ENCODE measurements around the gene HOXA13.
A peak's percentile ranks its signal among the peaks of the same experiment; 100 is the strongest.

The HOXA13 gene

GRCh38 chr7:27165089-27165995 lies 34.5 kb downstream of the HOXA13 start, which contains the start of gene HOXA9 (continued):
- TF ChIP-seq, protein P1, sequence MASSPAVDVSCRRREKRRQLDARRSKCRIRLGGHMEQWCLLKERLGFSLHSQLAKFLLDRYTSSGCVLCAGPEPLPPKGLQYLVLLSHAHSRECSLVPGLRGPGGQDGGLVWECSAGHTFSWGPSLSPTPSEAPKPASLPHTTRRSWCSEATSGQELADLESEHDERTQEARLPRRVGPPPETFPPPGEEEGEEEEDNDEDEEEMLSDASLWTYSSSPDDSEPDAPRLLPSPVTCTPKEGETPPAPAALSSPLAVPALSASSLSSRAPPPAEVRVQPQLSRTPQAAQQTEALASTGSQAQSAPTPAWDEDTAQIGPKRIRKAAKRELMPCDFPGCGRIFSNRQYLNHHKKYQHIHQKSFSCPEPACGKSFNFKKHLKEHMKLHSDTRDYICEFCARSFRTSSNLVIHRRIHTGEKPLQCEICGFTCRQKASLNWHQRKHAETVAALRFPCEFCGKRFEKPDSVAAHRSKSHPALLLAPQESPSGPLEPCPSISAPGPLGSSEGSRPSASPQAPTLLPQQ (tag by site-specific recombination; IDR thresholded peaks at IDR 0.05) = 0 out of 2 replicates have a peak, but pooled peaks have one; percentile 44
- TF ChIP-seq REPIN1 (tag by site-specific recombination; IDR thresholded peaks at IDR 0.05; ENCODE audit: low read depth) = no peak
- TF ChIP-seq ZSCAN23 (tag by site-specific recombination; IDR thresholded peaks at IDR 0.05) = peak; percentile 80
- TF ChIP-seq ZNF664 (tag by site-specific recombination; IDR thresholded peaks at IDR 0.05) = peak; percentile 82
- TF ChIP-seq ZNF248 (tag by site-specific recombination; IDR thresholded peaks at IDR 0.05) = no peak
- no peak for TF ChIP-seq ZNF768 (tag by site-specific recombination; IDR thresholded peaks at IDR 0.05)
- no peak for TF ChIP-seq ZNF23 (tag by site-specific recombination; IDR thresholded peaks at IDR 0.05; ENCODE audit: borderline replicate concordance)
- peak; percentile 50; the same call in 1 of the 2 replicates for TF ChIP-seq MZF1 (tag by site-specific recombination; IDR thresholded peaks at IDR 0.05; ENCODE audit: borderline replicate concordance)
- TF ChIP-seq ZNF19 (tag by site-specific recombination; IDR thresholded peaks at IDR 0.05; ENCODE audit: low read depth) = no peak
- TF ChIP-seq GFI1B (tag by site-specific recombination; IDR thresholded peaks at IDR 0.05) = peak; percentile 97
- peak; percentile 55; the same call in 1 of the 2 replicates for TF ChIP-seq ZBTB49 (tag by site-specific recombination; IDR thresholded peaks at IDR 0.05; ENCODE audit: low read depth)
- TF ChIP-seq EGR2 (tag by site-specific recombination; IDR thresholded peaks at IDR 0.05; ENCODE audit: low read depth) = no peak
- TF ChIP-seq, protein P2, sequence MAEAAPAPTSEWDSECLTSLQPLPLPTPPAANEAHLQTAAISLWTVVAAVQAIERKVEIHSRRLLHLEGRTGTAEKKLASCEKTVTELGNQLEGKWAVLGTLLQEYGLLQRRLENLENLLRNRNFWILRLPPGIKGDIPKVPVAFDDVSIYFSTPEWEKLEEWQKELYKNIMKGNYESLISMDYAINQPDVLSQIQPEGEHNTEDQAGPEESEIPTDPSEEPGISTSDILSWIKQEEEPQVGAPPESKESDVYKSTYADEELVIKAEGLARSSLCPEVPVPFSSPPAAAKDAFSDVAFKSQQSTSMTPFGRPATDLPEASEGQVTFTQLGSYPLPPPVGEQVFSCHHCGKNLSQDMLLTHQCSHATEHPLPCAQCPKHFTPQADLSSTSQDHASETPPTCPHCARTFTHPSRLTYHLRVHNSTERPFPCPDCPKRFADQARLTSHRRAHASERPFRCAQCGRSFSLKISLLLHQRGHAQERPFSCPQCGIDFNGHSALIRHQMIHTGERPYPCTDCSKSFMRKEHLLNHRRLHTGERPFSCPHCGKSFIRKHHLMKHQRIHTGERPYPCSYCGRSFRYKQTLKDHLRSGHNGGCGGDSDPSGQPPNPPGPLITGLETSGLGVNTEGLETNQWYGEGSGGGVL (tag by site-specific recombination; IDR thresholded peaks at IDR 0.05) = peak; percentile 97
- TF ChIP-seq ZNF624 (tag by site-specific recombination; IDR thresholded peaks at IDR 0.05) = no peak
- peak; percentile 95 for TF ChIP-seq TSHZ1 (tag by site-specific recombination; IDR thresholded peaks at IDR 0.05; ENCODE audit: borderline replicate concordance)
- no peak for TF ChIP-seq ZNF175 (tag by site-specific recombination; IDR thresholded peaks at IDR 0.05)
- peak; percentile 65; the same call in 1 of the 2 replicates for TF ChIP-seq PRDM10 (tag by site-specific recombination; IDR thresholded peaks at IDR 0.05)
- no peak for TF ChIP-seq ZNF112 (tag by site-specific recombination; IDR thresholded peaks at IDR 0.05)
- TF ChIP-seq PRDM4 (tag by site-specific recombination; IDR thresholded peaks at IDR 0.05) = peak; percentile 98
- TF ChIP-seq IKZF3 (tag by site-specific recombination; IDR thresholded peaks at IDR 0.05) = no peak
- peak; percentile 98 for TF ChIP-seq OVOL3 (tag by site-specific recombination; IDR thresholded peaks at IDR 0.05)
